Activated naive CD8-positive, alpha-beta T cell treated with anti-CD3 and anti-CD28 coated beads for 36 hours (primary cell): ENCODE results near the gene VEGFC. TPM values are rescaled to one million over a fixed set of nuclear protein-coding genes. Genes with fewer than 3 reads are reported as not detected.
A peak's percentile ranks its signal among the peaks of the same experiment; 100 is the strongest.

Experiments used
- DNase-seq: peaks from one replicate; pipeline ENCODE4 v3.0.0; 2021
- H3K27ac Mint-ChIP-seq: one replicate; pipeline ENCODE4 v1.8.0; 2022; ENCODE audit warnings: mild to moderate bottlenecking, moderate library complexity, mixed read lengths
- H3K27me3 Mint-ChIP-seq: one replicate; pipeline ENCODE4 v1.8.0; 2022; ENCODE audit warnings: mild to moderate bottlenecking, mixed read lengths
- H3K36me3 Mint-ChIP-seq: one replicate; pipeline ENCODE4 v1.8.0; 2021; ENCODE audit warnings: mild to moderate bottlenecking, mixed read lengths
- H3K4me1 Mint-ChIP-seq: one replicate; pipeline ENCODE4 v1.8.0; 2021; ENCODE audit warnings: mixed read lengths
- H3K4me3 Mint-ChIP-seq: one replicate; pipeline ENCODE4 v1.8.0; 2022; ENCODE audit warnings: mild to moderate bottlenecking, moderate library complexity, mixed read lengths
- H3K9me3 Mint-ChIP-seq: one replicate; pipeline ENCODE4 v1.8.0; 2022; ENCODE audit warnings: mixed read lengths
- total RNA-seq, 2 experiments: library from RNA; stranded (reverse); gene quantifications; one replicate each; pipeline ENCODE4 v1.2.3, GENCODE V29; 2021

Gene VEGFC
- not detected for total RNA-seq

- no peaks in the 10 kb centered on the region for H3K36me3 Mint-ChIP-seq
- peak; percentile 39 for DNase-seq
- peaks cover 59% of the 10 kb centered on the region for H3K27me3 Mint-ChIP-seq
These were observed at the start of gene VEGFC for GRCh38 chr4:176792326-176793059. TSS of gene VEGFC (minus strand) at chr4:176792922. CDS start at chr4:176792311, 611 bp downstream.

GRCh38 chr4:176841711-176842112 is 49.0 kb upstream of the VEGFC start:
- Mint-ChIP-seq H3K27ac (no peak overlapping the region), H3K4me3 (no peak overlapping the region)
- no peak for DNase-seq

More at GRCh38 chr4:176792326-176793059, at the start of gene VEGFC:
- no peak within 1 kb of the TSS for H3K4me3 Mint-ChIP-seq
- H3K27ac Mint-ChIP-seq: no peak within 1 kb of the TSS
- H3K9me3 Mint-ChIP-seq: peaks cover 3% of the 10 kb centered on the region
- H3K4me1 Mint-ChIP-seq: peaks cover 3% of the 10 kb centered on the region

GRCh38 chr4:176840166-176840565 is 47.4 kb upstream of the VEGFC start:
- Mint-ChIP-seq H3K36me3 (no peaks in the 10 kb centered on the region), H3K4me3 (no peak overlapping the region), H3K27me3 (peaks cover 4% of the 10 kb centered on the region), H3K9me3 (no peaks in the 10 kb centered on the region), H3K27ac (no peak overlapping the region), H3K4me1 (no peaks in the 10 kb centered on the region)
- no peak for DNase-seq

More at GRCh38 chr4:176841711-176842112, 49.0 kb upstream of the VEGFC start:
- Mint-ChIP-seq H3K9me3 (no peaks in the 10 kb centered on the region), H3K36me3 (no peaks in the 10 kb centered on the region), H3K4me1 (no peaks in the 10 kb centered on the region), H3K27me3 (peaks cover 4% of the 10 kb centered on the region)

- H3K27me3 Mint-ChIP-seq: peaks cover 4% of the 10 kb centered on the region
- no peaks in the 10 kb centered on the region for H3K9me3 Mint-ChIP-seq
- no peaks in the 10 kb centered on the region for H3K4me1 Mint-ChIP-seq
- no peak for DNase-seq
- H3K4me3 Mint-ChIP-seq: no peak overlapping the region
- H3K27ac Mint-ChIP-seq: no peak overlapping the region
- H3K36me3 Mint-ChIP-seq: no peaks in the 10 kb centered on the region
These were observed 46.9 kb upstream of the VEGFC start for GRCh38 chr4:176839656-176840055.

- Mint-ChIP-seq H3K4me1 (no peaks in the 10 kb centered on the region), H3K27me3 (peaks cover 4% of the 10 kb centered on the region), H3K27ac (no peak overlapping the region), H3K4me3 (no peak overlapping the region), H3K36me3 (no peaks in the 10 kb centered on the region), H3K9me3 (no peaks in the 10 kb centered on the region)
- no peak for DNase-seq
These were observed 46.1 kb upstream of the VEGFC start for GRCh38 chr4:176838601-176839433.

GRCh38 chr4:176837169-176837895 is 44.6 kb upstream of the VEGFC start:
- no peaks in the 10 kb centered on the region for H3K36me3 Mint-ChIP-seq
- no peak overlapping the region for H3K27ac Mint-ChIP-seq
- H3K4me1 Mint-ChIP-seq: no peaks in the 10 kb centered on the region
- H3K27me3 Mint-ChIP-seq: peaks cover 4% of the 10 kb centered on the region
- DNase-seq: no peak
- no peaks in the 10 kb centered on the region for H3K9me3 Mint-ChIP-seq
- H3K4me3 Mint-ChIP-seq: no peak overlapping the region

- H3K4me1 Mint-ChIP-seq: no peaks in the 10 kb centered on the region
- no peak overlapping the region for H3K4me3 Mint-ChIP-seq
- no peaks in the 10 kb centered on the region for H3K27me3 Mint-ChIP-seq
- no peak overlapping the region for H3K27ac Mint-ChIP-seq
- H3K36me3 Mint-ChIP-seq: no peaks in the 10 kb centered on the region
- no peak for DNase-seq
- H3K9me3 Mint-ChIP-seq: no peaks in the 10 kb centered on the region
These were observed 41.8 kb upstream of the VEGFC start for GRCh38 chr4:176834531-176834930.

- no peaks in the 10 kb centered on the region for H3K27me3 Mint-ChIP-seq
- no peaks in the 10 kb centered on the region for H3K9me3 Mint-ChIP-seq
- DNase-seq: no peak
- no peaks in the 10 kb centered on the region for H3K36me3 Mint-ChIP-seq
- no peaks in the 10 kb centered on the region for H3K4me1 Mint-ChIP-seq
- H3K27ac Mint-ChIP-seq: no peak overlapping the region
- H3K4me3 Mint-ChIP-seq: no peak overlapping the region
These were observed 40.9 kb upstream of the VEGFC start for GRCh38 chr4:176833400-176834175.

- peaks cover 1% of the 10 kb centered on the region for H3K9me3 Mint-ChIP-seq
- no peak overlapping the region for H3K27ac Mint-ChIP-seq
- H3K27me3 Mint-ChIP-seq: no peaks in the 10 kb centered on the region
- H3K4me3 Mint-ChIP-seq: no peak overlapping the region
- no peaks in the 10 kb centered on the region for H3K36me3 Mint-ChIP-seq
- no peak for DNase-seq
- no peaks in the 10 kb centered on the region for H3K4me1 Mint-ChIP-seq
These were observed 38.2 kb upstream of the VEGFC start for GRCh38 chr4:176830971-176831370.

- Mint-ChIP-seq H3K27me3 (no peaks in the 10 kb centered on the region), H3K9me3 (peaks cover 1% of the 10 kb centered on the region)
- DNase-seq: no peak
These were observed 32.9 kb upstream of the VEGFC start for GRCh38 chr4:176825586-176825985.

GRCh38 chr4:176824645-176825366 is 32.1 kb upstream of the VEGFC start:
- H3K4me1 Mint-ChIP-seq: no peaks in the 10 kb centered on the region
- no peak overlapping the region for H3K4me3 Mint-ChIP-seq
- H3K27ac Mint-ChIP-seq: no peak overlapping the region
- peaks cover 1% of the 10 kb centered on the region for H3K9me3 Mint-ChIP-seq
- H3K36me3 Mint-ChIP-seq: no peaks in the 10 kb centered on the region
- DNase-seq: no peak
- H3K27me3 Mint-ChIP-seq: no peaks in the 10 kb centered on the region

More at GRCh38 chr4:176825586-176825985, 32.9 kb upstream of the VEGFC start:
- no peaks in the 10 kb centered on the region for H3K36me3 Mint-ChIP-seq
- no peak overlapping the region for H3K4me3 Mint-ChIP-seq
- no peaks in the 10 kb centered on the region for H3K4me1 Mint-ChIP-seq
- H3K27ac Mint-ChIP-seq: no peak overlapping the region

- H3K4me3 Mint-ChIP-seq: no peak overlapping the region
- H3K27ac Mint-ChIP-seq: no peak overlapping the region
- no peaks in the 10 kb centered on the region for H3K27me3 Mint-ChIP-seq
- H3K36me3 Mint-ChIP-seq: no peaks in the 10 kb centered on the region
- no peaks in the 10 kb centered on the region for H3K4me1 Mint-ChIP-seq
- no peak for DNase-seq
- H3K9me3 Mint-ChIP-seq: no peaks in the 10 kb centered on the region
These were observed 25.8 kb upstream of the VEGFC start for GRCh38 chr4:176818531-176818930.

GRCh38 chr4:176817204-176817603 is 24.5 kb upstream of the VEGFC start:
- no peaks in the 10 kb centered on the region for H3K4me1 Mint-ChIP-seq

GRCh38 chr4:176814770-176815169 is 22.0 kb upstream of the VEGFC start:
- Mint-ChIP-seq H3K4me1 (no peaks in the 10 kb centered on the region), H3K4me3 (no peak overlapping the region), H3K27ac (no peak overlapping the region), H3K27me3 (no peaks in the 10 kb centered on the region), H3K9me3 (no peaks in the 10 kb centered on the region), H3K36me3 (no peaks in the 10 kb centered on the region)
- DNase-seq: no peak

More at GRCh38 chr4:176817204-176817603, 24.5 kb upstream of the VEGFC start:
- no peaks in the 10 kb centered on the region for H3K36me3 Mint-ChIP-seq
- no peak overlapping the region for H3K4me3 Mint-ChIP-seq
- H3K27me3 Mint-ChIP-seq: no peaks in the 10 kb centered on the region
- H3K27ac Mint-ChIP-seq: no peak overlapping the region
- no peaks in the 10 kb centered on the region for H3K9me3 Mint-ChIP-seq
- no peak for DNase-seq
